OCI-LY1 (cell line): Measurements from ENCODE around the gene LPO.

Experiments used
- EZH2 ChIP-seq: fragments of 200-600 bp; sonication (generic), shearing (Covaris generic); IDR thresholded peaks from 2 replicates; pipeline ENCODE4 v1.8.0; 2017; ENCODE audit warnings: borderline replicate concordance, mixed run types, mild to moderate bottlenecking, antibody characterized with exemption, low read length, moderate library complexity, mixed read lengths
- TF ChIP-seq, protein P1 (sequence below): fragments of 200-600 bp; sonication (generic), shearing (Covaris generic); IDR thresholded peaks from 2 replicates; pipeline ENCODE4 v1.5.1; 2017; ENCODE audit warnings: mild to moderate bottlenecking, antibody characterized with exemption, low read length, moderate library complexity, mixed read lengths

DNA sequence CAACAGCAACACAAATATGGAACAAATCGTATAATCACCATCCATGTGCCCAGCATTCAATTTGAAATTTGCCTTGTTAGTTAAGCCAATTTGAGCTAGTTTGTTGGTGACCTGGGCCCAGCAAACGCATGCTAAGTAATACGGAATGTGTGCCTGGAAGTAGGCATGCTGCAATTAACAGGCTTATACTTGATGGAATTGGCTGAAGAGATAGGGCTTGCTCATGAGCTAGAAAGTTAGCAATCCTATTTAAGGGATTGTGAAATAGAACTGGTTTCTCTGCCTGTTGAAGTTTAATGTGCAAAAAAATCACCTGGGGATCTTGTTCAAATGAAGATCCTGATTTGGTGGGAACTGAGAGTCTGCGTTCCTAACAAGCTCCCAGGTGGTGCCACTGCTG lies 8.5 kb upstream of the LPO start:
- TF ChIP-seq, protein P1, sequence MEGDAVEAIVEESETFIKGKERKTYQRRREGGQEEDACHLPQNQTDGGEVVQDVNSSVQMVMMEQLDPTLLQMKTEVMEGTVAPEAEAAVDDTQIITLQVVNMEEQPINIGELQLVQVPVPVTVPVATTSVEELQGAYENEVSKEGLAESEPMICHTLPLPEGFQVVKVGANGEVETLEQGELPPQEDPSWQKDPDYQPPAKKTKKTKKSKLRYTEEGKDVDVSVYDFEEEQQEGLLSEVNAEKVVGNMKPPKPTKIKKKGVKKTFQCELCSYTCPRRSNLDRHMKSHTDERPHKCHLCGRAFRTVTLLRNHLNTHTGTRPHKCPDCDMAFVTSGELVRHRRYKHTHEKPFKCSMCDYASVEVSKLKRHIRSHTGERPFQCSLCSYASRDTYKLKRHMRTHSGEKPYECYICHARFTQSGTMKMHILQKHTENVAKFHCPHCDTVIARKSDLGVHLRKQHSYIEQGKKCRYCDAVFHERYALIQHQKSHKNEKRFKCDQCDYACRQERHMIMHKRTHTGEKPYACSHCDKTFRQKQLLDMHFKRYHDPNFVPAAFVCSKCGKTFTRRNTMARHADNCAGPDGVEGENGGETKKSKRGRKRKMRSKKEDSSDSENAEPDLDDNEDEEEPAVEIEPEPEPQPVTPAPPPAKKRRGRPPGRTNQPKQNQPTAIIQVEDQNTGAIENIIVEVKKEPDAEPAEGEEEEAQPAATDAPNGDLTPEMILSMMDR: no peak
- no peak for TF ChIP-seq EZH2
